H1 (cell line): ENCODE measurements around the gene ZNF143. TPM values are rescaled to one million over a fixed set of nuclear protein-coding genes. Genes with fewer than 3 reads are reported as not detected.

Experiments used
- CTCF ChIA-PET: fragments of 300-600 bp; sonication (Branson Sonifier 250); formaldehyde crosslinking; loops from one replicate; lab custom pipeline; 2021; ENCODE audit not compliant: partially characterized antibody; lab: Charles Lee
- POLR2A ChIA-PET: fragments of 300-600 bp; sonication (Branson Sonifier 250); formaldehyde crosslinking; loops from one replicate; lab custom pipeline; 2021; ENCODE audit warnings: inconsistent platforms; ENCODE audit not compliant: partially characterized antibody; lab: Charles Lee
- DNase-seq, 2 experiments: peaks; one replicate each; pipeline versions ENCODE4 v3.0.0 to v3.0.0-alpha.2; 2010 to 2022; ENCODE audit warnings: low spot score in 2 of 2, low read depth in 1 of 2, mixed read lengths in 1 of 2
- FAIRE-seq: peaks from 2 replicates; lab custom pipeline; 2011; peaks lifted over from hg19 to GRCh38; lab: Jason Lieb, UNC
- H2AFZ ChIP-seq: 2 replicates; pipeline ENCODE4 v1.8.1; 2012; ENCODE audit warnings: low read length, inconsistent platforms
- H2AK5ac ChIP-seq: 2 replicates; pipeline ENCODE4 v1.6.1; 2013; ENCODE audit warnings: low read depth, low read length
- H2BK120ac ChIP-seq: replicated peaks from 2 replicates; pipeline ENCODE3; 2013; ENCODE audit warnings: low read depth, low read length, inconsistent platforms
- H2BK12ac ChIP-seq: 2 replicates; pipeline ENCODE4 v1.6.1; 2013; ENCODE audit warnings: low read depth, low read length
- H2BK15ac ChIP-seq: 2 replicates; pipeline ENCODE4 v1.6.1; 2013; ENCODE audit warnings: low read length
- H2BK20ac ChIP-seq: 2 replicates; pipeline ENCODE4 v1.6.1; 2013; ENCODE audit warnings: low read length
- H2BK5ac ChIP-seq: 2 replicates; pipeline ENCODE4 v1.6.1; 2013; ENCODE audit warnings: low read depth, low read length
- H3K14ac ChIP-seq: 2 replicates; pipeline ENCODE4 v1.6.1; 2013; ENCODE audit warnings: inconsistent platforms; ENCODE audit not compliant: insufficient read length
- H3K18ac ChIP-seq: 2 replicates; pipeline ENCODE4 v1.6.1; 2013; ENCODE audit warnings: low read length; ENCODE audit errors: extremely low read depth
- H3K23ac ChIP-seq: 2 replicates; pipeline ENCODE4 v1.6.1; 2013; ENCODE audit warnings: inconsistent platforms; ENCODE audit not compliant: insufficient read length
- H3K23me2 ChIP-seq: 2 replicates; pipeline ENCODE4 v1.6.1; 2013; ENCODE audit warnings: low read depth, low read length
- H3K27ac ChIP-seq: 2 replicates; pipeline ENCODE4 v1.6.1; 2011; ENCODE audit warnings: low read depth, low read length, inconsistent platforms
- H3K27me3 ChIP-seq, 4 experiments: replicated peaks in 1 of 4; 1 replicate in 1 of 4; 2 replicates in 3 of 4; pipeline versions ENCODE4 v1.6.1 to v1.8.1; 2011 to 2013; ENCODE audit warnings: low read length in 3 of 4, mild to moderate bottlenecking in 3 of 4, inconsistent platforms in 2 of 4, mixed read lengths in 2 of 4, moderate library complexity in 1 of 4; ENCODE audit not compliant: control insufficient read depth in 3 of 4, insufficient read depth in 3 of 4; ENCODE audit errors: extremely low read depth in 1 of 4
- H3K36me3 ChIP-seq, 4 experiments: 2 replicates each; pipeline versions ENCODE4 v1.6.1 to v1.8.1; 2011 to 2013; ENCODE audit warnings: mild to moderate bottlenecking in 4 of 4, low read length in 3 of 4, moderate library complexity in 2 of 4, control low read depth in 1 of 4, inconsistent platforms in 1 of 4; ENCODE audit not compliant: insufficient read depth in 4 of 4, control insufficient read depth in 2 of 4
- H3K4ac ChIP-seq: replicated peaks from 2 replicates; pipeline ENCODE3; 2013; ENCODE audit warnings: low read length, low read depth, mixed read lengths, inconsistent platforms; ENCODE audit not compliant: insufficient read length
- H3K4me1 ChIP-seq, 4 experiments: replicated peaks in 1 of 4; 1 replicate in 1 of 4; 2 replicates in 3 of 4; pipeline versions ENCODE4 v1.6.1 to v1.8.1; 2011 to 2013; ENCODE audit warnings: low read length in 3 of 4, inconsistent platforms in 2 of 4, mixed read lengths in 1 of 4; ENCODE audit not compliant: insufficient read depth in 4 of 4, control insufficient read depth in 3 of 4
- H3K4me2 ChIP-seq, 2 experiments: 2 replicates each; pipeline versions ENCODE4 v1.6.1 to v1.8.1; 2011 to 2013; ENCODE audit warnings: low read depth in 2 of 2, low read length in 2 of 2, control low read depth in 1 of 2, inconsistent platforms in 1 of 2, mild to moderate bottlenecking in 1 of 2; ENCODE audit not compliant: insufficient read depth in 1 of 2
- H3K4me3 ChIP-seq, 4 experiments: fragments of 200-600, 300-600 bp in 1 of 4; sonication (generic), shearing (Covaris generic), sonication (Bioruptor Twin) in 1 of 4; 2 replicates each; pipeline versions ENCODE4 v1.5.1 to v1.8.1; 2011 to 2016; ENCODE audit warnings: low read length in 4 of 4, low read depth in 3 of 4, control low read depth in 2 of 4, inconsistent platforms in 2 of 4, mild to moderate bottlenecking in 2 of 4, mixed read lengths in 1 of 4, moderate library complexity in 1 of 4; ENCODE audit not compliant: insufficient read depth in 2 of 4; ENCODE audit errors: extremely low read depth in 1 of 4
- H3K56ac ChIP-seq: replicated peaks from 2 replicates; pipeline ENCODE3; 2013; ENCODE audit warnings: low read depth, mild to moderate bottlenecking, mixed read lengths, low read length, inconsistent platforms; ENCODE audit not compliant: insufficient read length
- H3K79me1 ChIP-seq: 2 replicates; pipeline ENCODE4 v1.6.1; 2013; ENCODE audit warnings: low read depth, low read length, control low read depth
- H3K79me2 ChIP-seq, 2 experiments: 2 replicates each; pipeline versions ENCODE4 v1.6.1 to v1.8.1; 2012 to 2013; ENCODE audit warnings: low read length in 2 of 2, mild to moderate bottlenecking in 2 of 2, inconsistent platforms in 1 of 2; ENCODE audit not compliant: insufficient read depth in 2 of 2, control insufficient read depth in 1 of 2
- H3K9ac ChIP-seq, 4 experiments: replicated peaks in 1 of 4; 1 replicate in 1 of 4; 2 replicates in 3 of 4; pipeline versions ENCODE4 v1.6.1 to v1.8.1; 2011 to 2013; ENCODE audit warnings: low read depth in 3 of 4, low read length in 3 of 4, control low read depth in 2 of 4, mild to moderate bottlenecking in 2 of 4, moderate library complexity in 2 of 4, inconsistent platforms in 1 of 4; ENCODE audit errors: extremely low read depth in 1 of 4
- H3K9me3 ChIP-seq, 2 experiments: 2 replicates each; pipeline versions ENCODE4 v1.6.1 to v1.8.1; 2012 to 2013; ENCODE audit warnings: mild to moderate bottlenecking in 2 of 2, moderate library complexity in 2 of 2, control low read depth in 1 of 2, inconsistent platforms in 1 of 2, low read depth in 1 of 2, low read length in 1 of 2, mixed read lengths in 1 of 2; ENCODE audit not compliant: insufficient read depth in 2 of 2
- H4K20me1 ChIP-seq, 2 experiments: replicated peaks in 1 of 2; 2 replicates each; pipeline versions ENCODE3 to v1.8.1; 2011 to 2013; ENCODE audit warnings: inconsistent platforms in 2 of 2, low read length in 2 of 2, mild to moderate bottlenecking in 1 of 2; ENCODE audit not compliant: insufficient read depth in 2 of 2, control insufficient read depth in 1 of 2
- H4K5ac ChIP-seq: 2 replicates; pipeline ENCODE4 v1.6.1; 2013; ENCODE audit warnings: low read length, low read depth, mixed read lengths, inconsistent platforms; ENCODE audit not compliant: insufficient read length
- H4K8ac ChIP-seq: 2 replicates; pipeline ENCODE4 v1.8.0; 2013; ENCODE audit warnings: mild to moderate bottlenecking, moderate library complexity, low read length, inconsistent platforms; ENCODE audit not compliant: insufficient read depth; ENCODE audit errors: extremely low read depth
- H4K91ac ChIP-seq: replicated peaks from 2 replicates; pipeline ENCODE3; 2013; ENCODE audit warnings: low read length, mixed read lengths, inconsistent platforms; ENCODE audit not compliant: insufficient read length
- CHD2 ChIP-seq: IDR thresholded peaks from 2 replicates; pipeline ENCODE4 v1.6.1; 2012; ENCODE audit warnings: low read length, improper control_type of control experiment
- CREB1 ChIP-seq: IDR thresholded peaks from 2 replicates; pipeline ENCODE4 v1.6.1; 2012; ENCODE audit warnings: inconsistent platforms
- FOSL1 ChIP-seq: IDR thresholded peaks from 2 replicates; pipeline ENCODE4 v1.6.1; 2011; ENCODE audit warnings: mild to moderate bottlenecking, low read depth, low read length, moderate library complexity; ENCODE audit not compliant: insufficient read depth
- GTF2F1 ChIP-seq: IDR thresholded peaks from 2 replicates; pipeline ENCODE4 v1.6.1; 2012; ENCODE audit warnings: low read depth, low read length, improper control_type of control experiment, borderline replicate concordance
- JUND ChIP-seq: IDR thresholded peaks from 2 replicates; pipeline ENCODE4 v1.6.1; 2011; ENCODE audit warnings: mild to moderate bottlenecking, improper control_type of control experiment, low read length
- KDM4A ChIP-seq: IDR thresholded peaks from one replicate; pipeline ENCODE4 v1.7.1; 2012; ENCODE audit warnings: low read depth, mild to moderate bottlenecking, moderate library complexity, low read length, inconsistent platforms; ENCODE audit not compliant: severe bottlenecking
- RFX5 ChIP-seq: IDR thresholded peaks from 2 replicates; pipeline ENCODE4 v1.6.1; 2011; ENCODE audit warnings: low read depth, low read length, improper control_type of control experiment, borderline replicate concordance
- RNF2 ChIP-seq: fragments of 200-900, 300-1000 bp; sonication (generic); IDR thresholded peaks from 2 replicates; pipeline ENCODE4 v1.7.1; 2016; ENCODE audit warnings: borderline replicate concordance, low read depth, mild to moderate bottlenecking, antibody characterized with exemption, low read length; ENCODE audit not compliant: poor library complexity, severe bottlenecking; ENCODE audit errors: missing control alignments
- SP4 ChIP-seq: IDR thresholded peaks from 2 replicates; pipeline ENCODE4 v1.6.1; 2012; ENCODE audit warnings: low read length, inconsistent platforms
- WGBS, 2 experiments: shearing (Covaris generic) in 1 of 2; methylation state at CpG; one replicate each; pipeline versions ENCODE4 v1.1.6 to v1.1.7; 2013 to 2015; ENCODE audit warnings: low lambda C conversion rate in 2 of 2, mixed read lengths in 2 of 2, inconsistent platforms in 1 of 2, low coverage in 1 of 2, missing lambda C conversion rate in 1 of 2; ENCODE audit not compliant: insufficient replicate concordance in 2 of 2, insufficient coverage in 1 of 2, insufficient read length in 1 of 2; ENCODE audit errors: extremely low coverage in 1 of 2, missing lambda C conversion rate in 1 of 2; 5-methylcytosine and 5-hydroxymethylcytosine counted together
- polyA plus RNA-seq, 7 experiments: library from polyadenylated mRNA; depleted of rRNA in 3 of 7; stranded (reverse) in 5 of 7; unstranded in 2 of 7; fragments of >200 nt in 5 of 7; fragments of 200-250 nt in 2 of 7; gene quantifications; 1 replicate in 5 of 7; 2 replicates in 1 of 7; 4 replicates in 1 of 7; pipeline versions ENCODE4 v1.2.1 to v1.2.3, GENCODE V29; 2011 to 2013; ENCODE audit warnings: missing spikeins in 2 of 7, mixed read lengths in 2 of 7
- total RNA-seq: library from RNA; stranded (reverse); fragmentation: NEBNext Ultra II Directional; extraction: Animal tissue kit (Norgen Biotek cat#: 25700); gene quantifications from 2 replicates; pipeline ENCODE4 v1.2.1, GENCODE V29; 2021
- TF ChIP-seq, protein P1 (sequence below), 3 experiments: IDR thresholded peaks; 1 replicate in 2 of 3; 2 replicates in 1 of 3; pipeline versions ENCODE4 v1.5.1 to v1.6.1; 2011; ENCODE audit warnings: low read length in 3 of 3, mild to moderate bottlenecking in 3 of 3, inconsistent platforms in 2 of 3, low read depth in 1 of 3, moderate library complexity in 1 of 3; ENCODE audit not compliant: insufficient read depth in 1 of 3; ENCODE audit errors: control extremely low read depth in 1 of 3

The ZNF143 gene
- total and polyA plus RNA-seq, 2 of the 8 experiments (the other 6 are each of a cell fraction or from before 2014, with no cell fraction given): 43.0 to 69.2 TPM

DNA sequence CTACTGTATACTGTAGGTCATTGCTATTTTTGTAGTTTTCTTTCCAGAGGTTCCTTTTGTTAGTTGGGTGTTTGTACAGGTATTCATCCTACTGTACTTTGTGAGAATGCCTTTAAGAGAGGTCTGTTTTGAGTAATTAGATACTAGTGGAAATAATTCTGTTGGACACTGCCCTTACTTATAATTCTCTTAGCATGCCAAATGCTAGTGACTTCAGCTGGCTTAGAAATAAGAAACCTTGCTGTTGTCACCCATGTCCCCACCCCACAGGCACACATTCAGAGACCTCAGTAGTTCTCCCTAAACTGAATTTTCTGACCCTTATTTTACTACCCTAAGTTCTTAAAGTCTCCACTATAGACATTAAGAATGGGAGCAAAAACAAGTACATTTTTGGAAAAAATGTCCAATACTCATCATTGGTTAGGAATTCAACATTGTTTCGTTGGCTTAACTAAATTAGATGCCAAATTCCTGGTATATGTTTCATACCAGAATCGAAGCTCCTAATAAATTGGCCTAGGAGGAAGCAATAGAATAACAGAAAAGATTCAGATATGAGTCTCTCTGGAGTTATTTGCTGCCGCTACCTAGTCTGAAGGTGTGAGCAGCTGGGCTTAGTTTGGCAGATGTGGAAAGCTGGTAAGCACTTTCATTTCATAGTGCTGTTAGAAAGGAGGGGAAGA lies 28.4 kb downstream of the ZNF143 start:
- no peaks in the 10 kb centered on the region for H3K23me2 ChIP-seq
- H2BK120ac ChIP-seq: no peak overlapping the region
- no peak overlapping the region for H2BK15ac ChIP-seq
- H3K18ac ChIP-seq: no peak overlapping the region
- H3K79me2 ChIP-seq: no peaks in the 10 kb centered on the region
- H3K4me1 ChIP-seq: no peaks in the 10 kb centered on the region
- DNase-seq (no peak), FAIRE-seq (no peak)
- H3K23ac ChIP-seq: no peak overlapping the region
- H4K8ac ChIP-seq: no peak overlapping the region
- H3K4ac ChIP-seq: no peak overlapping the region
- 94% methylated on average over 3 of the region's 3 CpGs; no CpG with 5 or more reads in 1 of the 2 experiments for WGBS, 2 experiments
- H2BK5ac ChIP-seq: no peak overlapping the region
- no peak overlapping the region for H2AFZ ChIP-seq
- H3K9me3 ChIP-seq: no peaks in the 10 kb centered on the region
- H4K20me1 ChIP-seq: no peaks in the 10 kb centered on the region
- no peaks in the 10 kb centered on the region for H3K79me1 ChIP-seq
- no peak overlapping the region for H2BK20ac ChIP-seq
- peaks cover 0 to 30% (median 13%) of the 10 kb centered on the region in 4 experiments; a peak in 5 of 8 replicates for H3K36me3 ChIP-seq
- CTCF ChIA-PET: interaction anchor here (0.6 to 4.4 kb wide), 3 partner anchors 17 to 234 kb away, joined by 4 to 21 read pairs (median 4); no protein-coding TSS in a partner anchor
- H2AK5ac ChIP-seq: no peak overlapping the region
- no peak overlapping the region for H4K5ac ChIP-seq
- no peak overlapping the region for H2BK12ac ChIP-seq
- POLR2A ChIA-PET: interaction anchor here (1.5 kb wide), 1 partner anchor 29 kb away, joined by 3 read pairs; no protein-coding TSS in a partner anchor
- H3K4me2 ChIP-seq: no peak overlapping the region
- no peak overlapping the region for H3K27ac ChIP-seq
- H3K9ac ChIP-seq: no peak overlapping the region
- H3K4me3 ChIP-seq: no peak overlapping the region
- H3K27me3 ChIP-seq: no peaks in the 10 kb centered on the region
- no peak overlapping the region for H4K91ac ChIP-seq
- no peak overlapping the region for H3K56ac ChIP-seq
- H3K14ac ChIP-seq: no peak overlapping the region
- TF ChIP-seq KDM4A: no peak
- no peak for TF ChIP-seq RNF2
- TF ChIP-seq, protein P1, sequence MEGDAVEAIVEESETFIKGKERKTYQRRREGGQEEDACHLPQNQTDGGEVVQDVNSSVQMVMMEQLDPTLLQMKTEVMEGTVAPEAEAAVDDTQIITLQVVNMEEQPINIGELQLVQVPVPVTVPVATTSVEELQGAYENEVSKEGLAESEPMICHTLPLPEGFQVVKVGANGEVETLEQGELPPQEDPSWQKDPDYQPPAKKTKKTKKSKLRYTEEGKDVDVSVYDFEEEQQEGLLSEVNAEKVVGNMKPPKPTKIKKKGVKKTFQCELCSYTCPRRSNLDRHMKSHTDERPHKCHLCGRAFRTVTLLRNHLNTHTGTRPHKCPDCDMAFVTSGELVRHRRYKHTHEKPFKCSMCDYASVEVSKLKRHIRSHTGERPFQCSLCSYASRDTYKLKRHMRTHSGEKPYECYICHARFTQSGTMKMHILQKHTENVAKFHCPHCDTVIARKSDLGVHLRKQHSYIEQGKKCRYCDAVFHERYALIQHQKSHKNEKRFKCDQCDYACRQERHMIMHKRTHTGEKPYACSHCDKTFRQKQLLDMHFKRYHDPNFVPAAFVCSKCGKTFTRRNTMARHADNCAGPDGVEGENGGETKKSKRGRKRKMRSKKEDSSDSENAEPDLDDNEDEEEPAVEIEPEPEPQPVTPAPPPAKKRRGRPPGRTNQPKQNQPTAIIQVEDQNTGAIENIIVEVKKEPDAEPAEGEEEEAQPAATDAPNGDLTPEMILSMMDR (IDR thresholded peaks at IDR 0.05; ENCODE audit: control extremely low read depth in 1 of 3, insufficient read depth in 1 of 3, low read depth in 1 of 3, low read length in 3 of 3): no peak
- TF ChIP-seq FOSL1: no peak
- TF ChIP-seq JUND: no peak
- no peak for TF ChIP-seq RFX5
- no peak for TF ChIP-seq CREB1
- TF ChIP-seq GTF2F1: no peak
- no peak for TF ChIP-seq CHD2
- no peak for TF ChIP-seq SP4
